Measurements from ENCODE around the gene CDX1. TPM values are rescaled to one million over a fixed set of nuclear protein-coding genes. Genes with fewer than 3 reads are reported as not detected.

The CDX1 gene
- total and polyA plus RNA-seq, 7 donors, result 0.06 to 0.08 TPM; not detected in 5

DNA sequence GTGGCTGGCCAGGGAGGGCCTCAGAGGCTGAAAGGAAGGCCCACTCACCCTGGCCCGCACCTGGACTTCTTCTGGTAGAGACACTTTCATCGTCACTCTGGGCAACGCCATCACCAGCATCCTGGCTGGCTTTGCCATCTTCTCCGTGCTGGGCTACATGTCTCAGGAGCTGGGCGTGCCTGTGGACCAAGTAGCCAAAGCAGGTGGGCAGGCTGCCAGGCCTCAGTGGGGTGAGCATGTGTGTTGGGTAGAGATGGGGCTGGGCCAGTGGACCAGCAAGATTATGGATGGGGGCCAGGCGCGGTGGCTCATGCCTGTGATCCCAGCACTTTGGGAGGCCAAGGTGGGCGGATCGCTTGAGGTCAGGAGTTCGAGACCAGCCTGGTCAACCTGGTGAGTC is 35.9 kb downstream of the CDX1 start:
- DNase-seq (no peak), ATAC-seq (no peak)
- H3K4me3 ChIP-seq, result no peak overlapping the region
- H3K4me1 ChIP-seq, result no peaks in the 10 kb centered on the region
- no peak overlapping the region for H3K27ac ChIP-seq
- no peaks in the 10 kb centered on the region for H3K36me3 ChIP-seq (ENCODE audit: insufficient read depth in 1 of 2, low read depth in 1 of 2)
- TF ChIP-seq, protein P1, sequence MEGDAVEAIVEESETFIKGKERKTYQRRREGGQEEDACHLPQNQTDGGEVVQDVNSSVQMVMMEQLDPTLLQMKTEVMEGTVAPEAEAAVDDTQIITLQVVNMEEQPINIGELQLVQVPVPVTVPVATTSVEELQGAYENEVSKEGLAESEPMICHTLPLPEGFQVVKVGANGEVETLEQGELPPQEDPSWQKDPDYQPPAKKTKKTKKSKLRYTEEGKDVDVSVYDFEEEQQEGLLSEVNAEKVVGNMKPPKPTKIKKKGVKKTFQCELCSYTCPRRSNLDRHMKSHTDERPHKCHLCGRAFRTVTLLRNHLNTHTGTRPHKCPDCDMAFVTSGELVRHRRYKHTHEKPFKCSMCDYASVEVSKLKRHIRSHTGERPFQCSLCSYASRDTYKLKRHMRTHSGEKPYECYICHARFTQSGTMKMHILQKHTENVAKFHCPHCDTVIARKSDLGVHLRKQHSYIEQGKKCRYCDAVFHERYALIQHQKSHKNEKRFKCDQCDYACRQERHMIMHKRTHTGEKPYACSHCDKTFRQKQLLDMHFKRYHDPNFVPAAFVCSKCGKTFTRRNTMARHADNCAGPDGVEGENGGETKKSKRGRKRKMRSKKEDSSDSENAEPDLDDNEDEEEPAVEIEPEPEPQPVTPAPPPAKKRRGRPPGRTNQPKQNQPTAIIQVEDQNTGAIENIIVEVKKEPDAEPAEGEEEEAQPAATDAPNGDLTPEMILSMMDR (IDR thresholded peaks at IDR 0.05), result no peak
- H3K27me3 ChIP-seq (ENCODE audit: insufficient read depth in 3 of 3, low read length in 2 of 3), result no peaks in the 10 kb centered on the region
- H3K9me3 ChIP-seq, result no peaks in the 10 kb centered on the region
- intact Hi-C loops (cut with DNase I), result no loop called here
- 89 to 90% (median 90%) methylated on average over 10 of the region's 10 CpGs for WGBS, 3 donors

DNA sequence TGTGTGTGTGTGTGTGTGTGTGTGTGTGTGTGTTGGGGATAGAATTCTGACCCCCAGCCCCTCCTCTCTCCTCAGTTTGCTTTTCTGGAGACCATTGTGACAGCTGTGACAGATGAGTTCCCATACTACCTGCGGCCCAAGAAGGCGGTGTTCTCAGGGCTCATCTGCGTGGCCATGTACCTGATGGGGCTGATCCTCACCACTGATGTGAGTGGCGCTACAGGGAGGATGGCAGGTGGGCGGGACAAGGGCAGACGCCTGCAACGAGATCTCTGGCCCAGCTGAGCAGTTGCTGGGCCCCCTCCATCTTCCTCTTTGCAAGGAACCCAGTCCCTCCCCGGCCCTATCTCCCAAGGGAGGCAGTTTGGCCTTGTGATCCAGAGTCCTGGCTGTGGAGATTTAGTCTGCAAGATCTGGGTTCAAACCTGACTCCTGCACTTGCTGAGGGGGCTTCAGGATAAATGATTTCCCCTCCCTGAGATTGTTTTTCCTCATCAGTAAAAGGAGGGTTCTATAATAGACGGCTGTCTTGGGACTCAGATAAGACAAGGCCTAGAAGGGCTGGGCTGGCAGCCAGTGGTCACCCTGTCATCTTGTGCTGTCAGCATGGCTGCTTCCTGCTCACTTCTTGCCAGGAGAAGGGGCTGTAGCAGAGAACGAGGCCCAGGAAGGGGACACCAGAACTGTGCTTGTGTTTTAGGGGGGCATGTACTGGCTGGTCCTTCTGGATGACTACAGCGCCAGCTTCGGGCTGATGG is 37.4 kb downstream of the CDX1 start:
- WGBS, 3 donors, result 79 to 87% (median 86%) methylated on average over 12 of the region's 12 CpGs
- no peak overlapping the region for H3K4me3 ChIP-seq
- H3K27me3 ChIP-seq (ENCODE audit: insufficient read depth in 3 of 3, low read length in 2 of 3), result no peaks in the 10 kb centered on the region
- intact Hi-C loops (cut with DNase I), result no loop called here
- TF ChIP-seq, protein P1 (IDR thresholded peaks at IDR 0.05), result no peak
- H3K9me3 ChIP-seq, result no peaks in the 10 kb centered on the region
- no peak overlapping the region for H3K27ac ChIP-seq
- H3K4me1 ChIP-seq, result no peaks in the 10 kb centered on the region
- no peak for DNase-seq
- ATAC-seq, result no peak
- no peaks in the 10 kb centered on the region for H3K36me3 ChIP-seq (ENCODE audit: insufficient read depth in 1 of 2, low read depth in 1 of 2)

- ATAC-seq (no peak), DNase-seq (no peak)
- Histone ChIP-seq H3K4me1 (no peaks in the 10 kb centered on the region), H3K9me3 (no peaks in the 10 kb centered on the region), H3K36me3 (ENCODE audit: insufficient read depth in 1 of 2, low read depth in 1 of 2) (no peaks in the 10 kb centered on the region), H3K4me3 (no peak overlapping the region), H3K27me3 (ENCODE audit: insufficient read depth in 3 of 3, low read length in 2 of 3) (no peaks in the 10 kb centered on the region), H3K27ac (no peak overlapping the region)
- TF ChIP-seq, protein P1 (IDR thresholded peaks at IDR 0.05), result no peak
- 91 to 94% (median 94%) methylated on average over 12 to 13 of the region's 13 CpGs for WGBS, 3 donors
- intact Hi-C loops (cut with DNase I), result no loop called here
Observed at GRCh38 chr5:150204590-150204960, 38.0 kb downstream of the CDX1 start.

DNA sequence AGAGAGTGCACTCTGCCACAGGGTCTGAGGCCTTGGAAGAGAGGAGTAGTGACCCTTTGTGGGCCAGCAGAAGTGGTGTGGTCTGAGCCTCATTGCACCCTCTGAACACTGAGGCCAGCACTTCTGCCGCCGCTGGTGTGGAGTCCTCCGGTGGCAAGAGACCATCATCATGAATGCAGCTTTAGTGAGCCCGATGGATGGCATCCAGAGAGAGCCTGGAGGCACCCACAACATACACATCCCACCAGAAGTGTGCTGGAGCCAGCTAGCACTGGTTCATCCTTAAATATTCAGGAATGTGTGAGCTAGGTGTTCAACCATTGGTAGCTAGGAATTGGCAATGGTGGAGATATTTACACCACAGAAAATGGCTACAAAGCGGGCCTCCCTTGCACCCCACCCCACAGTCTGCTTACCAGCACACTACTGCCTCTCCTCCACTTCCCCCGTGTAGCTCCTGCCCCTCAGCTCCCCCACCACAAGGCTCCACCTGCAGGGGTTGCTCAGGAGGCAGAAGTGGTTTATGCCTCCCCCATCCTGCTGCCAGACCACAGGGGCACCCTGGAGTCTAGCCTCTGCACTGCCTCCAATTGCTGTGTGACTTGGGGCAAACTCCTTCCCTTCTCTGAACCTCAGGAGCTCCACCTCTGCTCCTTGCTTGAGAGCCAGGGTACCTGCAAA is 39.7 kb downstream of the CDX1 start:
- intact Hi-C loops (cut with DNase I), result no loop called here
- Histone ChIP-seq H3K36me3 (ENCODE audit: insufficient read depth in 1 of 2, low read depth in 1 of 2) (no peaks in the 10 kb centered on the region), H3K9me3 (no peaks in the 10 kb centered on the region), H3K27me3 (ENCODE audit: insufficient read depth in 3 of 3, low read length in 2 of 3) (no peaks in the 10 kb centered on the region), H3K4me1 (no peaks in the 10 kb centered on the region), H3K4me3 (no peak overlapping the region), H3K27ac (no peak overlapping the region)
- WGBS, 3 donors, result 80 to 83% (median 80%) methylated on average over 6 of the region's 6 CpGs
- DNase-seq (no peak), ATAC-seq (no peak)
- TF ChIP-seq, protein P1 (IDR thresholded peaks at IDR 0.05), result no peak
